ENCODE measurements around the gene SBNO2. TPM values are rescaled to one million over a fixed set of nuclear protein-coding genes. Genes with fewer than 3 reads are reported as not detected.

SBNO2 gene
- total RNA-seq, 4 donors from 2014 or later = 26.4 to 71.0 (median 57.8) TPM

- Histone ChIP-seq H3K9me3 (no peaks in the 10 kb centered on the region), H3K36me3 (peaks cover 0 to 50% (median 0%) of the 10 kb centered on the region in 3 donors), H3K27me3 (no peaks in the 10 kb centered on the region), H3K4me1 (peaks cover 4 to 63% (median 31%) of the 10 kb centered on the region in 4 donors), H3K27ac (peak overlapping the region; percentile 98 to 100 (median 100)), H3K4me3 (peak overlapping the region; percentile 94 to 97 (median 95))
- TF ChIP-seq, protein P1, sequence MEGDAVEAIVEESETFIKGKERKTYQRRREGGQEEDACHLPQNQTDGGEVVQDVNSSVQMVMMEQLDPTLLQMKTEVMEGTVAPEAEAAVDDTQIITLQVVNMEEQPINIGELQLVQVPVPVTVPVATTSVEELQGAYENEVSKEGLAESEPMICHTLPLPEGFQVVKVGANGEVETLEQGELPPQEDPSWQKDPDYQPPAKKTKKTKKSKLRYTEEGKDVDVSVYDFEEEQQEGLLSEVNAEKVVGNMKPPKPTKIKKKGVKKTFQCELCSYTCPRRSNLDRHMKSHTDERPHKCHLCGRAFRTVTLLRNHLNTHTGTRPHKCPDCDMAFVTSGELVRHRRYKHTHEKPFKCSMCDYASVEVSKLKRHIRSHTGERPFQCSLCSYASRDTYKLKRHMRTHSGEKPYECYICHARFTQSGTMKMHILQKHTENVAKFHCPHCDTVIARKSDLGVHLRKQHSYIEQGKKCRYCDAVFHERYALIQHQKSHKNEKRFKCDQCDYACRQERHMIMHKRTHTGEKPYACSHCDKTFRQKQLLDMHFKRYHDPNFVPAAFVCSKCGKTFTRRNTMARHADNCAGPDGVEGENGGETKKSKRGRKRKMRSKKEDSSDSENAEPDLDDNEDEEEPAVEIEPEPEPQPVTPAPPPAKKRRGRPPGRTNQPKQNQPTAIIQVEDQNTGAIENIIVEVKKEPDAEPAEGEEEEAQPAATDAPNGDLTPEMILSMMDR (IDR thresholded peaks at IDR 0.05) = no peak
- TF ChIP-seq POLR2A (IDR thresholded peaks at IDR 0.05) = no peak
- DNase-seq = no peak
These were observed 68.8 kb downstream of the SBNO2 start for GRCh38 chr19:1105008-1105872.

DNA sequence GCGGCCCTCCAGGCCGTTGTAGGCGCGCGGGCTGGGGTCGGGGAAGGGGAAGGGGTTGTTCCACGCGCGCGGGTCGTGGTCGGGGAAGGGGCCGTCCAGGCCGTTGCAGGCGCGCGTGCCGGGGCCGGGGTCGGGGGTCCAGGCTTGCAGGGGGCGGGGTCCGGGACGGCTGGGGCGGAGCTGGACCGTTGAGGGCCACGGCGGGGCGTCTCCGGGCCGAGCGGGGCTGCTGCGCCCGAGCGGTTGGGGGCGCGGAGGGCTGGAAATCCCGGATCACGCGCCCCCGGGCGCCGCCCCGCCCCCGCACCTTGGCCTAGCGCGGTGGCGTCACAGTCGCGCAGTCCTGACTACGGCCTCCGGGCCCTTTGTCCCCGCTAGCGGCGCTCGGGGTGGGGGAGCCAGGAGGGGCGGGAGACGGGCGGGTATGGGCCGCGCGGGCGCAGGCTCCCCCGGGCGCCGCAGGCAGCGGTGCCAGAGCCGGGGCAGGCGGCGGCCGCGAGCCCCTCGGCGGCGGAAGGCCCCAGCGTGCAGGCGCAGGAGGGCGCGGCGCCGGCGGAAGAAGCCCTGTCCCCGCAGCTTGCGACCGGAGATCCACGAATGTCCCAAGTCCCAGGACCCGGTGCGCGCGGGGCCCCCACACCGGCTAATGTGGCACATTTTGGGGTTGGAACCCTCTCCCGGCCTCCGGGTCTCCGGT, 69.6 kb downstream of the SBNO2 start:
- peak; percentile 73 to 90 (median 89) for DNase-seq
- Histone ChIP-seq H3K4me3 (peak overlapping the region; percentile 94 to 97 (median 95)), H3K4me1 (peaks cover 4 to 64% (median 31%) of the 10 kb centered on the region in 4 donors), H3K36me3 (peaks cover 0 to 43% (median 0%) of the 10 kb centered on the region in 3 donors), H3K27ac (peak overlapping the region; percentile 98 to 100 (median 100)), H3K9me3 (no peaks in the 10 kb centered on the region), H3K27me3 (no peaks in the 10 kb centered on the region)
- TF ChIP-seq, protein P1 (IDR thresholded peaks at IDR 0.05) = no peak
- peak in 1 of 2 donors; percentile 2 for TF ChIP-seq POLR2A (IDR thresholded peaks at IDR 0.05)

DNA sequence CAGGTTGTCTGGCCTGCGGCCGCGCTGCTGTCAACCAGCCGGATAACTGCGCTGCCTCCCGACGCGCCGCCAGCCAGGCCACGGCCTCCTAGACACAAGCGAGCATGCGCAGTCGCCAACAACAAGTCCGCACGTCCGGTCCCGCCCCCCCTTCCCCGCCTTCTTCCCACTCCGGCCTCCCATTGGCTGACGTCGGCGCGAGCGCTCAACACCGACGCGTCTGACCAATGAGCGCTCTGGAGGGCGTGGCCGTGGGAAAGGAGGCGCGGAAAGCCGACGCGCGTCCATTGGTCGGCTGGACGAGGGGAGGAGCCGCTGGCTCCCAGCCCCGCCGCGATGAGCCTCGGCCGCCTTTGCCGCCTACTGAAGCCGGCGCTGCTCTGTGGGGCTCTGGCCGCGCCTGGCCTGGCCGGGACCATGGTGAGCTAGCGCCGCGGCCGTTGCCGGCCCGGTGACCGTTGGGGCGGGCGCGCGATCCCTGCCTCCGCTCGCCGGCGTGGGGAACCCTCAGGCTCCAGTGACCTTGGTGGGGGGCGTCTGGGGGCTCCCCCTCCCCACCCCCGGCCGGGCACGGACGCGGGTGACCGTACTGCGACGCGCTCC, 70.3 kb downstream of the SBNO2 start, which contains the start of gene GPX4:
Gene GPX4 (plus strand): TSS at position 287 of the 603 bp plus-strand sequence. CDS start 50 bp downstream, at position 337.
- peak within 1 kb of the TSS; percentile 98 to 100 (median 100) for H3K27ac ChIP-seq
- no peaks in the 10 kb centered on the region for H3K9me3 ChIP-seq
- peaks cover 4 to 71% (median 31%) of the 10 kb centered on the region in 4 donors for H3K4me1 ChIP-seq
- H3K4me3 ChIP-seq = peak within 1 kb of the TSS; percentile 94 to 97 (median 95)
- peak; percentile 98 to 99 for TF ChIP-seq POLR2A (IDR thresholded peaks at IDR 0.05)
- TF ChIP-seq, protein P1 (IDR thresholded peaks at IDR 0.05) = peak in 1 of 6 experiments; percentile 16
- DNase-seq = peak; percentile 99 to 100 (median 100)
- no peaks in the 10 kb centered on the region for H3K27me3 ChIP-seq
- H3K36me3 ChIP-seq = peaks cover 0 to 36% (median 0%) of the 10 kb centered on the region in 3 donors

DNA sequence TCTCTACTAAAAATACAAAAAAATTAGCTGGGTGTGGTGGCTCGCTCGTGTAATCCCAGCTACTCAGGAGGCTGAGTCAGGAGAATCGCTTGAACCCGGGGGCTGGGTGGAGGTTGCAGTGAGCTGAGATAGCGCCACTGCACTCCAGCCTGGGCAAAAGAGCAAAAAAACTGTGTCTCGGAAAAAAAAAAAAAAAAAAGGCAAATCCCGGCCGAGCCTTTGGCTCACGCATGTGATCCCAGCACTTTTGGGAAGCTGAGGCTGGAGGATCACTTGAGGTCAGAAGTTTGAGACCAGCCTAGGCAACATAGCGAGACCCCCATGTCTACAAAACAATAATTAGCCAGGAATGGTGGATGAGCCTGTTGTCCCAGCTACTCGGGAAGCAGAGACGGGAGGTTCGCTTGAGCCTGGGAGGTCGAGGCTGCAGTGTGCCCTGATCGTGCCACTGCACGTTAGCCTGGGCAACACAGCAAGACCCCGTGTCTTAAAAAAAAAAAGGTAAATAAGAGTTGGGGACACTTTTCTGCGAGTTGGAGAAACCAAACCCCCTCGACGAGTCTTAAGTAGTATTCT, 70.8 kb downstream of the SBNO2 start:
- Histone ChIP-seq H3K27ac (peak overlapping the region; percentile 79 to 100 (median 99)), H3K27me3 (no peaks in the 10 kb centered on the region), H3K9me3 (no peaks in the 10 kb centered on the region), H3K4me3 (peak overlapping the region in 3 of 4 donors; percentile 17 to 96 (median 94)), H3K4me1 (peaks cover 4 to 77% (median 31%) of the 10 kb centered on the region in 4 donors), H3K36me3 (peaks cover 0 to 30% (median 0%) of the 10 kb centered on the region in 3 donors)
- TF ChIP-seq POLR2A (IDR thresholded peaks at IDR 0.05) = no peak
- TF ChIP-seq, protein P1 (IDR thresholded peaks at IDR 0.05) = no peak
- no peak for DNase-seq

Measured in Peyer's patch (tissue), 4 donors.